ENCODE results near the gene USP44. TPM values are rescaled to one million over a fixed set of nuclear protein-coding genes. Genes with fewer than 3 reads are reported as not detected.

The USP44 gene
- total and polyA plus RNA-seq, 2 of the 4 experiments (the other 2 are of a cell fraction) = 13.0 to 33.5 TPM

- in situ Hi-C loops (cut with MboI; ENCODE audit: low sequenced_read_pairs) = no loop called here
- no peak overlapping the region for H3K4me2 ChIP-seq (ENCODE audit: low read depth, low read length)
- no peaks in the 10 kb centered on the region for H4K20me1 ChIP-seq (ENCODE audit: insufficient read depth, low read length)
- H4K5ac ChIP-seq (ENCODE audit: low read depth, low read length) = no peak overlapping the region
- H3K9me1 ChIP-seq (ENCODE audit: insufficient read depth, low read length) = no peaks in the 10 kb centered on the region; the same call in 1 of the 2 replicates
- ChIA-PET CTCF (no interaction called here), POLR2A (ENCODE audit: unreplicated experiment) (no interaction called here)
- no peak overlapping the region for H2AK9ac ChIP-seq (replicated peaks; ENCODE audit: low read depth, low read length, poor library complexity)
- H3K14ac ChIP-seq (replicated peaks; ENCODE audit: low read depth, low read length) = no peak overlapping the region
- peaks cover 38% of the 10 kb centered on the region for H3K36me3 ChIP-seq (ENCODE audit: control insufficient read depth, insufficient read depth, low read length)
- WGBS, 2 experiments (ENCODE audit: extremely low coverage in 2 of 2, insufficient read length in 1 of 2) = no CpG with 5 or more reads among the region's 5 CpGs
- H2AFZ ChIP-seq (replicated peaks; ENCODE audit: low read length, poor library complexity) = no peak overlapping the region
- H2BK120ac ChIP-seq (ENCODE audit: low read depth, low read length) = no peak overlapping the region
- no peaks in the 10 kb centered on the region for H3K9me3 ChIP-seq (ENCODE audit: control insufficient read depth, insufficient read depth, low read length)
- no peak overlapping the region for H2BK20ac ChIP-seq (ENCODE audit: low read depth, low read length)
- H2BK5ac ChIP-seq (ENCODE audit: low read depth, low read length, poor library complexity, severe bottlenecking) = no peak overlapping the region
- intact Hi-C loops (cut with micrococcal nuclease) = no loop called here
- dilution Hi-C loops (cut with HindIII; ENCODE audit: low sequenced_read_pairs, unreplicated experiment) = no loop called here
- H4K8ac ChIP-seq (ENCODE audit: low read depth in 2 of 2, low read length in 2 of 2) = no peak overlapping the region
- TF ChIP-seq RCOR1 (IDR thresholded peaks at IDR 0.05; ENCODE audit: insufficient replicate concordance, low read length) (no peak), POLR2A (IDR thresholded peaks at IDR 0.05; ENCODE audit: low read depth, low read length) (no peak), FOS (IDR thresholded peaks at IDR 0.05; ENCODE audit: low read depth, low read length) (no peak), MAFK (IDR thresholded peaks at IDR 0.05; ENCODE audit: low read depth, low read length) (no peak), NFE2L2 (IDR thresholded peaks at IDR 0.05; ENCODE audit: low read depth, low read length) (no peak), CEBPB (IDR thresholded peaks at IDR 0.05; ENCODE audit: low read depth, low read length) (no peak), CTCF (conservative IDR thresholded peaks at IDR 0.05; ENCODE audit: low read depth, low read length) (no peak), MAZ (IDR thresholded peaks at IDR 0.05; ENCODE audit: borderline replicate concordance, low read depth, low read length) (no peak), RFX5 (IDR thresholded peaks at IDR 0.05; ENCODE audit: low read depth, low read length) (no peak), RAD21 (IDR thresholded peaks at IDR 0.05; ENCODE audit: low read length) (no peak), CHD1 (IDR thresholded peaks at IDR 0.05; ENCODE audit: low read depth, low read length) (no peak), SMC3 (IDR thresholded peaks at IDR 0.05; ENCODE audit: low read depth, low read length) (no peak), BHLHE40 (IDR thresholded peaks at IDR 0.05; ENCODE audit: low read depth, low read length) (no peak), ELK1 (IDR thresholded peaks at IDR 0.05; ENCODE audit: borderline replicate concordance, low read depth, low read length) (no peak), MXI1 (IDR thresholded peaks at IDR 0.05; ENCODE audit: borderline replicate concordance, low read depth, low read length) (no peak), USF2 (IDR thresholded peaks at IDR 0.05; ENCODE audit: low read depth, low read length) (no peak)
- H3K4me1 ChIP-seq (ENCODE audit: control insufficient read depth, insufficient read depth, low read length) = no peaks in the 10 kb centered on the region
- H2AK5ac ChIP-seq (ENCODE audit: low read depth, low read length) = no peak overlapping the region
- DNase-seq (no peak), ATAC-seq (ENCODE audit: low read depth) (no peak)
- no peak overlapping the region for H3K4me3 ChIP-seq (ENCODE audit: insufficient read depth, low read depth, low read length)
- H3K18ac ChIP-seq (ENCODE audit: low read depth, low read length) = no peak overlapping the region
- BruUV-seq (replicated peaks) = no TSS peak
- peaks cover 11 to 16% of the 10 kb centered on the region in 2 experiments for H3K79me1 ChIP-seq (ENCODE audit: low read depth in 1 of 2, low read length in 2 of 2)
- H3K27ac ChIP-seq (ENCODE audit: insufficient read depth, low read length) = no peak overlapping the region
- H3K23ac ChIP-seq (ENCODE audit: low read depth, low read length) = no peak overlapping the region
- H3K9ac ChIP-seq (ENCODE audit: low read depth, low read length) = no peak overlapping the region
- no peak overlapping the region for H2BK15ac ChIP-seq (ENCODE audit: low read depth, low read length)
- H4K91ac ChIP-seq (ENCODE audit: insufficient read depth, low read depth, low read length) = no peak overlapping the region
- no peaks in the 10 kb centered on the region for H3K27me3 ChIP-seq (ENCODE audit: control insufficient read depth, insufficient read depth, low read length)
- H3K4ac ChIP-seq (ENCODE audit: low read depth, low read length) = no peak overlapping the region
- no peak overlapping the region for H3K56ac ChIP-seq (ENCODE audit: extremely low read depth, insufficient read depth, low read length)
Measured at GRCh38 chr12:95513599-95513998, 37.7 kb downstream of the USP44 start.

Data from IMR-90 (cell line).